HCT116 (cell line): ENCODE results near the gene USP7. TPM values are rescaled to one million over a fixed set of nuclear protein-coding genes. Genes with fewer than 3 reads are reported as not detected.

ENCODE experiments used
- ATAC-seq: fragments of 200-7000 bp; cut with Tn5 transposase; 2 replicates; pipeline ENCODE4 v1.9.1; 2020; ENCODE audit warnings: mild to moderate bottlenecking, moderate library complexity
- BruUV-seq: library from RNA; stranded (reverse); fragments of 400-500 nt; replicated peaks from 2 replicates; lab custom pipeline; 2021; lab: Mats Ljungman, UMichigan
- CTCF ChIA-PET: fragments of 300-600 bp; sonication (Branson Sonifier 250); formaldehyde crosslinking; loops from one replicate; lab custom pipeline; 2021; ENCODE audit warnings: antibody characterized with exemption; lab: Charles Lee
- POLR2A ChIA-PET: fragments of 300-600, 350-600 bp; sonication (Branson Sonifier 250); formaldehyde crosslinking; loops from one replicate; lab custom pipeline; 2021; ENCODE audit warnings: antibody characterized with exemption; lab: Charles Lee
- RAD21 ChIA-PET, 2 experiments: fragments of 300-600 bp; sonication (Branson Sonifier 250); formaldehyde crosslinking; loops; one replicate each; lab custom pipeline; 2023; ENCODE audit warnings: low total read pairs in 2 of 2; ENCODE audit not compliant: uncharacterized antibody in 2 of 2, unreplicated experiment in 2 of 2, low non-redundant PET in 1 of 2; lab: Charles Lee
- DNase-seq: peaks from one replicate; pipeline ENCODE4 v3.0.0-alpha.2; 2010; ENCODE audit warnings: low read depth, low spot score
- H2AFZ ChIP-seq: fragments of 200-600 bp; shearing (Covaris generic), sonication (generic); 2 replicates; pipeline ENCODE4 v1.6.1; 2017; ENCODE audit warnings: low read depth, mixed run types, mixed read lengths, antibody characterized with exemption, low read length; ENCODE audit not compliant: poor library complexity, severe bottlenecking
- H3K27ac ChIP-seq: 2 replicates; pipeline ENCODE4 v1.5.1; 2012; ENCODE audit warnings: low read depth, low read length
- H3K27me3 ChIP-seq: fragments of 200-600 bp; sonication (generic); 2 replicates; pipeline ENCODE4 v1.6.1; 2016; ENCODE audit warnings: mixed run types, low read length, mixed read lengths; ENCODE audit not compliant: insufficient read depth
- H3K36me3 ChIP-seq, 2 experiments: fragments of 200-500 bp in 1 of 2; fragments of 200-600 bp in 1 of 2; sonication (Bioruptor generic) in 1 of 2; sonication (generic) in 1 of 2; 2 replicates each; pipeline versions ENCODE4 v1.5.1 to v1.6.1; 2014 to 2016; ENCODE audit warnings: low read length in 2 of 2, inconsistent platforms in 1 of 2, mixed read lengths in 1 of 2, mixed run types in 1 of 2; ENCODE audit not compliant: insufficient read depth in 2 of 2, control insufficient read depth in 1 of 2
- H3K4me1 ChIP-seq, 2 experiments: fragments of 200-600 bp in 1 of 2; sonication (generic) in 1 of 2; 2 replicates each; pipeline versions ENCODE4 v1.5.1 to v1.6.1; 2012 to 2017; ENCODE audit warnings: low read length in 2 of 2, inconsistent platforms in 1 of 2, mild to moderate bottlenecking in 1 of 2, mixed read lengths in 1 of 2, mixed run types in 1 of 2, moderate library complexity in 1 of 2; ENCODE audit not compliant: insufficient read depth in 2 of 2, control insufficient read depth in 1 of 2
- H3K4me2 ChIP-seq: fragments of 200-600 bp; sonication (generic); 2 replicates; pipeline ENCODE4 v1.6.1; 2017; ENCODE audit warnings: mixed run types, low read length, mixed read lengths
- H3K4me3 ChIP-seq, 2 experiments: fragments of 200-600 bp in 1 of 2; sonication (generic) in 1 of 2; replicated peaks in 1 of 2; 2 replicates each; pipeline ENCODE4 v1.5.1; 2011 to 2016; ENCODE audit warnings: low read length in 2 of 2, control low read depth in 1 of 2, low read depth in 1 of 2, mild to moderate bottlenecking in 1 of 2, mixed read lengths in 1 of 2, mixed run types in 1 of 2
- H3K79me2 ChIP-seq: fragments of 200-600 bp; sonication (generic); 2 replicates; pipeline ENCODE4 v1.6.1; 2017; ENCODE audit warnings: mild to moderate bottlenecking, mixed run types, low read length, moderate library complexity, mixed read lengths; ENCODE audit not compliant: insufficient read depth
- H3K9ac ChIP-seq: fragments of 200-600 bp; sonication (generic); 2 replicates; pipeline ENCODE4 v1.6.1; 2016; ENCODE audit warnings: low read length, mixed read lengths
- H3K9me2 ChIP-seq: fragments of 200-600 bp; sonication (generic), shearing (Covaris generic); 2 replicates; pipeline ENCODE4 v1.6.1; 2017; ENCODE audit warnings: mixed run types, mild to moderate bottlenecking, moderate library complexity; ENCODE audit not compliant: insufficient read depth
- H3K9me3 ChIP-seq, 2 experiments: fragments of 200-500 bp in 1 of 2; fragments of 200-600 bp in 1 of 2; sonication (Bioruptor generic) in 1 of 2; sonication (generic) in 1 of 2; 2 replicates each; pipeline ENCODE4 v1.6.1; 2014 to 2017; ENCODE audit warnings: low read length in 2 of 2, mixed read lengths in 2 of 2, inconsistent platforms in 1 of 2, low read depth in 1 of 2, mild to moderate bottlenecking in 1 of 2, mixed run types in 1 of 2, moderate library complexity in 1 of 2; ENCODE audit not compliant: control insufficient read depth in 1 of 2, insufficient read depth in 1 of 2
- H4K20me1 ChIP-seq: fragments of 200-600 bp; sonication (generic), shearing (Covaris generic); 2 replicates; pipeline ENCODE4 v1.6.1; 2017; ENCODE audit warnings: mixed run types, mild to moderate bottlenecking, moderate library complexity; ENCODE audit not compliant: insufficient read depth
- ATF3 ChIP-seq: IDR thresholded peaks from 2 replicates; pipeline ENCODE4 v1.6.1; 2012
- CBX3 ChIP-seq: IDR thresholded peaks from 2 replicates; pipeline ENCODE4 v1.6.1; 2012; ENCODE audit warnings: low read depth
- CEBPB ChIP-seq: IDR thresholded peaks from 2 replicates; pipeline ENCODE4 v1.6.1; 2012; ENCODE audit warnings: low read depth
- CTCF ChIP-seq, 3 experiments: fragments of 200-600 bp in 1 of 3; sonication (generic) in 1 of 3; IDR thresholded peaks in 2 of 3; conservative IDR thresholded peaks in 1 of 3; 2 replicates each; pipeline ENCODE4 v1.5.1; 2012 to 2017; ENCODE audit warnings: low read depth in 2 of 3, low read length in 2 of 3, antibody characterized with exemption in 1 of 3, borderline replicate concordance in 1 of 3, control low read depth in 1 of 3, mild to moderate bottlenecking in 1 of 3, mixed read lengths in 1 of 3, mixed run types in 1 of 3, moderate library complexity in 1 of 3; ENCODE audit not compliant: insufficient read depth in 1 of 3
- EGR1 ChIP-seq: IDR thresholded peaks from 2 replicates; pipeline ENCODE4 v1.6.1; 2012; ENCODE audit warnings: low read depth
- ELF1 ChIP-seq: IDR thresholded peaks from 2 replicates; pipeline ENCODE4 v1.6.1; 2012; ENCODE audit warnings: low read depth, borderline replicate concordance
- EZH2 ChIP-seq: fragments of 200-600 bp; sonication (generic); IDR thresholded peaks from 2 replicates; pipeline ENCODE4 v1.6.1; 2017; ENCODE audit warnings: antibody characterized with exemption, mixed run types
- EZH2phosphoT487 ChIP-seq: fragments of 200-600 bp; IDR thresholded peaks from 2 replicates; pipeline ENCODE4 v1.6.1; 2018; ENCODE audit warnings: antibody characterized with exemption, borderline replicate concordance
- FOSL1 ChIP-seq: IDR thresholded peaks from 2 replicates; pipeline ENCODE4 v1.6.1; 2012; ENCODE audit warnings: low read depth
- JUND ChIP-seq: IDR thresholded peaks from 2 replicates; pipeline ENCODE4 v1.6.1; 2012
- MAX ChIP-seq: IDR thresholded peaks from 2 replicates; pipeline ENCODE4 v1.6.1; 2012
- POLR2AphosphoS5 ChIP-seq: IDR thresholded peaks from 2 replicates; pipeline ENCODE4 v1.6.1; 2011; ENCODE audit warnings: mild to moderate bottlenecking, low read depth, low read length, moderate library complexity
- RAD21 ChIP-seq: IDR thresholded peaks from 2 replicates; pipeline ENCODE4 v1.6.1; 2012; ENCODE audit warnings: low read depth, mild to moderate bottlenecking
- SIN3A ChIP-seq: IDR thresholded peaks from 2 replicates; pipeline ENCODE4 v1.6.1; 2012; ENCODE audit warnings: low read depth
- SRF ChIP-seq: IDR thresholded peaks from 2 replicates; pipeline ENCODE4 v1.6.1; 2012; ENCODE audit warnings: low read depth
- TCF7L2 ChIP-seq: IDR thresholded peaks from 2 replicates; pipeline ENCODE4 v1.7.0; 2011; ENCODE audit warnings: borderline replicate concordance, inconsistent platforms; ENCODE audit not compliant: insufficient read depth, insufficient read length; ENCODE audit errors: extremely low read depth
- YY1 ChIP-seq: IDR thresholded peaks from 2 replicates; pipeline ENCODE4 v1.6.1; 2011; ENCODE audit warnings: low read length, low read depth, moderate library complexity, mild to moderate bottlenecking; ENCODE audit not compliant: insufficient replicate concordance; ENCODE audit errors: extremely low read depth
- ZBTB33 ChIP-seq: IDR thresholded peaks from 2 replicates; pipeline ENCODE4 v1.6.1; 2011; ENCODE audit warnings: mild to moderate bottlenecking, low read length, moderate library complexity; ENCODE audit not compliant: insufficient replicate concordance; ENCODE audit errors: extremely low read depth
- ZFX ChIP-seq: fragments of 450-650 bp; IDR thresholded peaks from 2 replicates; pipeline ENCODE4 v1.6.1; 2017
- ZNF274 ChIP-seq: fragments of 200-500 bp; sonication (Bioruptor generic); IDR thresholded peaks from 2 replicates; pipeline ENCODE4 v1.6.1; 2014; ENCODE audit warnings: mild to moderate bottlenecking, low read depth, low read length, inconsistent platforms
- intact Hi-C: fragments of 100-400 bp; cut with micrococcal nuclease; formaldehyde crosslinking; loops from 2 replicates; pipeline ENCODE4 v1.10.0; 2022
- total RNA-seq: library from RNA; stranded (reverse); gene quantifications from one replicate; pipeline ENCODE4 v1.2.1, GENCODE V29; 2021; ENCODE audit not compliant: unreplicated experiment

Gene USP7
- total RNA-seq, 1 experiment from 2014 or later, result 154 TPM

- no TSS peak for BruUV-seq
Observed at GRCh38 chr16:8946544-8946943, 17.2 kb downstream of the USP7 start.

More at GRCh38 chr16:8946544-8946943, 17.2 kb downstream of the USP7 start:
- no peak for DNase-seq
- peaks cover 100% of the 10 kb centered on the region for H3K79me2 ChIP-seq
- no peaks in the 10 kb centered on the region for H3K9me3 ChIP-seq
- H3K4me2 ChIP-seq, result no peak overlapping the region
- RAD21 ChIA-PET, result interaction anchor here in 1 of 2 experiments (1.2 kb wide), 1 partner anchor 10 kb away, joined by 3 read pairs; no protein-coding TSS in a partner anchor
- H4K20me1 ChIP-seq, result peaks cover 58% of the 10 kb centered on the region; the same call in 1 of the 2 replicates
- TF ChIP-seq EZH2phosphoT487, result no peak
- TF ChIP-seq ZNF274, result no peak
- TF ChIP-seq CBX3, result no peak
- no peak for TF ChIP-seq ATF3
- no peak for TF ChIP-seq JUND
- TF ChIP-seq SRF, result no peak
- TF ChIP-seq YY1, result no peak
- TF ChIP-seq TCF7L2, result no peak
- TF ChIP-seq POLR2AphosphoS5, result no peak
- no peak for TF ChIP-seq FOSL1
- no peak for TF ChIP-seq SIN3A
- no peak for TF ChIP-seq RAD21
- TF ChIP-seq CTCF (IDR thresholded peaks at IDR 0.05 in 2 of 3, conservative IDR thresholded peaks at IDR 0.05 in 1 of 3; ENCODE audit: borderline replicate concordance in 1 of 3, insufficient read depth in 1 of 3, low read depth in 2 of 3, low read length in 2 of 3), result no peak
- no peak for TF ChIP-seq MAX
- no peak for TF ChIP-seq ZFX
- TF ChIP-seq EGR1, result no peak
- TF ChIP-seq ZBTB33, result no peak
- no peak for TF ChIP-seq CEBPB
- TF ChIP-seq EZH2, result no peak
- TF ChIP-seq ELF1, result no peak
- POLR2A ChIA-PET, result no interaction called here
- intact Hi-C loops, result no loop called here
- ATAC-seq, result no peak
- no peak overlapping the region for H3K27ac ChIP-seq
- no peaks in the 10 kb centered on the region for H3K9me2 ChIP-seq
- H3K9ac ChIP-seq, result no peak overlapping the region
- H3K4me1 ChIP-seq, result no peaks in the 10 kb centered on the region; a peak in 2 of 4 replicates
- no peaks in the 10 kb centered on the region for H3K27me3 ChIP-seq
- no peak overlapping the region for H3K4me3 ChIP-seq
- H2AFZ ChIP-seq, result no peak overlapping the region
- CTCF ChIA-PET, result interaction anchor here (1.3 kb wide), 1 partner anchor 62 kb away, joined by 3 read pairs; no protein-coding TSS in a partner anchor
- no peaks in the 10 kb centered on the region for H3K36me3 ChIP-seq
